Activated CD4-positive, alpha-beta T cell treated with anti-CD3 and anti-CD28 coated beads, Interleukin-10, Interleukin-2, amounts not matched to agents 100 ng/mL and 50 ng/mL, durations not matched to agents 16 hours and 8 hours (primary cell): ENCODE results near the gene TYW5.
A peak's percentile ranks its signal among the peaks of the same experiment; 100 is the strongest.

Experiments
- DNase-seq: peaks from one replicate; pipeline ENCODE4 v3.0.0-alpha.2; 2020

TYW5 gene

DNA sequence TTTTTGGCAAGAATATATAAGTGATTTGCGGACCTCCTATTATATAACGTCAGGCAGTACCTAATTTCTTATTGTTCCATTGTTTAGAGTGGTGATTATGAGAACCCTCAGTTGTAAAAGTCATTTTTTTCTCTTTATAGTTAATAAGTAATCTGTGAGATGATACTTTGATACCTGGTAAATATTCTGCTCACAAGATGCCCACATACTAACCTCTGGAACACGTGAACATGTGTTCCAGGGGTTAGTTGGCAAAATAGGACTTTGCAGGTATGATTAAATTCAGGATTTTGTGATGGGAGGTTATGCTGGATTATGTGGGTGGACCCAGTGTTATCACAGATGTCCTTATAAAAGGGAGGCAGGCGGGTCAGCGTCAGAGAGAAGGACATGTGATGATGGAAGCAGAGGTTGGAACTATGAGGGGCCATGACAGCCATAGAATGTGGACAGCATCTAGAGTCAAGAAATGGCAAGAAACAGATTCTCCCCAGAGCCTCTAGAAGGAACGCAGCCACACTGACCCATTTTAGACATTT lies 16.9 kb upstream of the TYW5 start:
- DNase-seq, result no peak

DNA sequence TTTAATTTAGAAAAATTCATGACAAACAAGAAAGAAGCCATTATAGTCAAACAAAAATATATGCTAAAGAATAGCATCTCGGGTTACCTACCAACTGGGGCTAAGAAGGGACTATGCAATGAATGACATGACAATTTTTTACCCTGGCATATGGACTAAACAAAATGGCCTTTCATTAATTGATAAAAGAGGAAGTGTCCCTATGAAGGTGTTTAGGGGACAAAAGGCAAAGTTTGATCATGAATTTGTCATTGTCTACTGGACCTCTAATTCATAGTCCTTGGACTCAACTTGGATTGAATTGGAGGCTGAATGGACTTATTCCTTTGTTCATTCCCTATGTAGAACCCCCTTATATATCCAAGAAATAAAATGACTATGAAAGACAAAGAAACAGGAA lies 12.8 kb upstream of the TYW5 start:
- no peak for DNase-seq

DNA sequence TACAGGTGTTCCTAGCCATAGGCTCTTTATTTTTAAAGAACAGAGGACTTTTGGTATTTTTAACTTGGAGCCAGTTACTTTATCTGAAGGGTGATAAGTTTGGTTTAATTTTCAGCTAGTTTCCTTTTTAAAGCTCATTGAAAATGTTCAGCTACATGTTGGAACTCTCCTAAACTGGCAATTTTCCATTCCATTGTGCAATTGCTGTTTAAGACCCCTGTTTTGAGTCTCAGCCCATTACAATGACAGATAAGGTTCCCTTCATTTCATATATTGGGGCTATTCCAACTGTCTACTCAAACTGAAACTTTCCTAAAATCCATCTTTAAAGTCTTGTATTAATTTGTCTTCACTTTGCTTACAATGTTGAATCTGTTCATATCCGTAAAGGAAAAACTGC lies 11.7 kb upstream of the TYW5 start:
- no peak for DNase-seq

DNA sequence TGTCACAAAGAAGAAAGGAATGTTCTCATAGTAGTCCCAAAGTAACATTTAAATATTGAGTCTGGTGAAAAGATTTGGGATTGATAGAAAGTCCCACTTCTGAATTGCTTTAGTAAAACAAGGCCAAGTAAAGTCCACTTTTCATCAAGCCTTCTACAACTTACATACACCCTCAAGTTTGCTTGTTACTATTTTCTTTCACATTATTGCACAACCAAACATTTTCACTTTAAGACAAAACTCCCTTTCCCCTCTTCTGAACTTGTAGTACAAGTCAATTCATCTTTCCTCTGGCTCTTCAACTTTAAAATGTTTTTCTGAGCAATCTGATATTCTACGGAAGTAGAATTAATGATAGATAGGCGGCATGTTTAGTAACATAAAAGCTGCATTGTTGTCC lies 11.1 kb upstream of the TYW5 start:
- DNase-seq, result no peak

DNA sequence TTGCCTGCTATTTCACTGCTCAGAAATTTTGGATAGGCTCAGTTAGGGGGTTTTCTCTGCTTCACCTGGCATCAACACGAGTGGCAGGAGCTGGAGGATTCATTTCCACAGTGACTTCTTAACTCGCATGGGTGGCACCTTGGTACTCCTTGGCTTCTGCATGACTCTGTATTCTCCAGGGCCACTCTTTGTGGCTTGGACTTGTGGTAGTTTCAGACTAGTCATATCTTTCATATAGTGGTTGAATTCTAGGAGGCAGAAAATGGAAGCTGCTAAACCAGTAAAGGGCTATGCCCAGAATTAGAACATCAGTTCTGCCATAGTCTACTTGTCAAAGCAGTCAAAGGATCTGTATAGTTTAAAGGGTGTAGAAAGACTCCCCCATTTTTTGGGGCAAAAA lies 6.9 kb upstream of the TYW5 start:
- DNase-seq, result peak; percentile 66

DNA sequence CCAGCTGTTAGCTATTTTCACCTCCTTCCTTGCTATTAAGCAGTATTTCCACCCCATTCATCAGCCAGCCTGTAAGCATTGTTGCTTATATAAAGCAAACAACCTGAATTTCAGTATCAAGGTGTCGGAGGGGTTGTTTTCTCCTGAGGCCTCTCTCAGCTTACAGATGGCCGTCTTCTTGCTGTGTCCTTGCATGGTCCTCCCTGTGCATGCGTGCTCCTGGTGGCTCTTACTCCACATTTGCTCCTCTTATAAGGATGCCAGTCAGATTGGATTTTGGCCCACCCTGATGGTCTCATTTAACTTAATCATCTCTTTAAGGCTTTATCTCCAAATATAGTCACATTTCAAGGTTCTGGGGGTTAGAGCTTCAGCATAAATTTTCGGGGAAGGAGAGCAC lies 2.7 kb upstream of the TYW5 start:
- no peak for DNase-seq

DNA sequence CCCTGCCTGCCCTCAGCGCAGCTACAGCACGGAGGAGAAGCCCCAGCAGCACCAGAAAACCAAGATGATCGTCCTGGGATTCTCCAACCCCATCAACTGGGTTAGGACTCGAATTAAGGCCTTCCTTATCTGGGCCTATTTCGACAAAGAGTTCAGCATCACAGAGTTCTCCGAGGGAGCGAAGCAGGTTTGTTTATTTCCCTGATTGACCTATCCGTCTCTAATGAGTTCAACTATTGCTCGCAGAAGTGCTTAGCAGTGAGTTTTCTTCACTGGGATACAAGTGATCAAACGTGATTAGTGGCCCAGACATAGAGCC lies 730 bp upstream of the TYW5 start:
- no peak for DNase-seq

DNA sequence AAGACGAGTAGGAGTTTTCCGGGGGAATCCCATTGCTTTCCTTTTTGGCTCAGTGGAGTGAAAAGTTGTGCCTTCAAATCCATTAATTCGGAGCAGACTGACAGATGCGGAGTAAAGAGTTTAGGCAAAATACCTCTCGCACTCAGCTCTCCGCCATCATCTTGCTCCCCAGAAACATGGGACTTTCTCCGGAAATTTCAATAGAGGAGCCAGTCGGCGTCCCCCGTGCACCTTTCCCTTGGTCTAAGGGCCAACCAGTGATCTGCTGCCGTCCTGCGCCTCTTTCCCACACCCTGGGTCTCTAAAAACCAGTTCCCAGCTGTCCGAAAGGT lies 318 bp downstream of the TYW5 start:
- no peak for DNase-seq

DNA sequence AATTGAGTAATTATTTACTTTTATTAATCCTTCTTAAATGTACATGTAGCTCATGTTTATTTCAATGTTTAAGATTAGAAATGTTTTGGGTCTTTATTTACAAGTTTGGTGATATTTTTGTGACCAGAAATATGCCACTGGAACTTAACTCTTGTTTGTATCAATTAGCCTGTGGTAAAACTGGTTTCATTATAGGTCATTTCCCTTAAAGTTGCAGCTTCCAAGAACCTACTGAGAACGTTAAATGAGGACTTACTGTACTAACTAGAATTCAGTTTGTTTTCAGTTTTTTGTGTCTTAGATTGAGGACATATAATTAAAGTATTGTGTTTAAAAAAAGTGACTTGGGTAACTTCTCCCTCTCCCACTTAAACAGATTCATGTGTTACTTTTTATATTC lies 4.3 kb downstream of the TYW5 start:
- peak; percentile 59 for DNase-seq

DNA sequence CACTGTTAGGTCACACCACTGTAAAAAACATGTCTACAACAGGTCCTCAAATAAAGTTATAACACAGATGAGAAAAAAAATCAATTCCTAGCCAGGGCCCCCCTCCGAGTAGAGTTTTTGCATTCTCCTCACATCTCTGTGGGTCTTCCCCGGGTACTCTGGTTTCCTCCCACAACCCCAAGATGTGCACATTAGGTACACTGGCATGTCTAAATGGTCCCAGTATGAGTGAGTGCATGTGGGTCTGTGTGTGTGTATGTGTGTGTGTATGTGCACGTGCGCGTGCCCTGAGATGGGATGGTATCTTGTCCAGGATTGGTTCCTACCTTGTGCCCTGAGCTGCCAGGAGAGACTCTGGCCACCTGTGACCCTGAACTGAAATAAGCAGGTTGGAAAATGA lies 4.9 kb downstream of the TYW5 start:
- no peak for DNase-seq

DNA sequence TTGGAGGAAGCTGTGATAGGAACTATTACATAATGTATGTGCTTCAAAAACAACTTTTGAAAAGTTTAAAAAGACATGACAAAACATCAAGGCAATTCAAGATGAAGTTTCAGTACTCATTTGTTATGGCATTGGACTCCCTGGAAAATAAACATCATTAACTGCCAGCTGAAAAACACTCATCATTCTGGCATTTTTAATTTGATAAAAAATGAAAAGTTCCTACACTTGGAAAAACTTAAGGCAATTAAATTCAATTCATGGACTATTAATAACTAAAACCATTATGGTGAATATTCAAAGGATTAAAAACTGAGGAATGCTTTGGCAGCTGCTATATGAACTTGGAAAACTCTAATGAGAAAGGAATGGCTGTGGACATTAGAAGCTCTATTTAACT lies 8.5 kb downstream of the TYW5 start:
- no peak for DNase-seq

DNA sequence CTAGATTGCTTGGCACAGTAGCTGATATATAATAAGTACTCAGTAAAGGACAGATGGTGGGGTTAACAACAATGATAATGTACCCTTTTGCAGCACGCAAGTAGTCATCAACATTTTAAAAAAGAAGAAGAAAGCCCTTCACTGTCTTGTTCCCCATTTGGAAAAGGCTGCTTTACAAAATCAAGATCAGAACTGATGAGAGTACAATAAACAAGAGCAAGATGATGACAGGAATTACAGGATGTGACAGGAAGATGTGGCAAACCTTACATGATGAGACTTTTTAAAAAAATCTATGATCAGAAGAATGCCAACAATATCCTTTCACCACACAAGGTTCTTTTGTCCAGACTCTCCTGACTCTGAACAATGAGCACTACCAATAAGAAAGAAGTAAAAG lies 9.1 kb downstream of the TYW5 start:
- no peak for DNase-seq

DNA sequence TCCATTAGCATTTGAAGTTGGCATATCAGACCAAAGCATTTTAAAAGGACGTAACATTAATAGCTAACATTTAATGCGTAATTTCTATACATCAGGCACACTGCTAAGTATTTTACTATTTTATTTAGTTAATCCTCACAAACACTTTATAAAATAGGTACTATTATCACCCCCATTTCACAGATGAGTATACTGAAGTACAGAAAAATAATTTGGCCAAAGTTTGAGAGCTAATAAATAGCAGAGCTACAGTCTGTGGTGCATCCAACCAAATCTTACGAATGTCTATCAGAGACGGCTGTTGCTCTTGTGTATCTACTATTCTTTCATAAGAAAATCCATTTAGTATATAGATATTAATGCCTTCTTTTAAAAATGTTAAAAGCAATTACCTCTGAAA lies 11.9 kb downstream of the TYW5 start:
- DNase-seq, result no peak

DNA sequence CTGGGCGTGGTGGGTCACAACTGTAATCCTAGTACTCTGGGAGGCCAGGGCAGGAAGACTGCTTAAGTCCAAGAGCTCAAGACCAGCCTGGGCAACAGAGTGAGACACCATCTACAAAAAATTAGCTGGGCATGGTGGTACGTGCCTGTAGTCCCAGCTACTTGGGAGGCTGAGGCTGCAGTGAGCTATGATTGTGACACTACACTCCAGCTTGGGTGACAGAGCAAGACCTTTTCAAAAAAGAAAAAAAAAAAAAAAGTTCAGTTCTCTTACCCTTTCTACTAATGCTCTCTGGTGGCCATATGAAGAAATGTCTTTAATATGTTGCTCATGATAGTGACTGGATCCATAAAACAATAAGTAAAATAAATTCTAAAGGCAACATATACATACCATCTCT lies 14.9 kb downstream of the TYW5 start:
- no peak for DNase-seq

DNA sequence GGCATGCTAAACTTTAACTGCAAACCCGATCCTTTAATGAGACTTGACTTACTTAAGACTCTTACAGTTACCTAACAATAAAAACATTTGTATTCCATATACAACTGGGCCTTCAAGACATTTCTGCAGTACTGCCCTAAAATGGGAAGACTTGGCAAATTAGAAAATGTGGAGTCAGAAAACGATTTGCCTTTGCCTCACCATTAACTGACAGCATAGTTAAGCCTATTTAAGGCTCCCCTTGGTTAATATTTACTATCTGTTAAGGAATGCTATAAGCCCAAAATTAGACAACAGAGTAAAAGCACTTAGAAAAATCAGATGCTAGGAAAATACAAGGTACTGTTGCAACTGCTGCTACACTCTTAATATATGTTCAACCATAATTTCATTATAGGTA lies 18.7 kb downstream of the TYW5 start:
- no peak for DNase-seq

DNA sequence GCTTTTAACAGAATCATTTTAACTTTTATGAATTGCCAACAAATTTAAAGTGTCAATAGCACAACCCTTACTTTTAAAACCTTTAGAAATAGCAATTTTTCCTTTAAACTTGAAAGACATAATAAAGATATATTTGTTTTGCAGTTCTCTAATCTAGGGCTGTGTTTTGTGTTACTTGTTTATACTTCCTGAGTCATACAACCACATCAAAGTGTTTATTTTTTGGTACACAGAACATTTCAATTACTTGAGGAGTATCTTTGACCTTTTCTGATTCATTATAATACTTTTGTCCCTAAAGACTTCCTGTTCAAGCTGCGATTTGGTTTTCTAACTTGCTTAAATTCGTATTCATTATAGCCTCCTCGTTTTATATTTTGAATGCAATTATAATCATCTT lies 21.8 kb downstream of the TYW5 start:
- peak; percentile 25 for DNase-seq

DNA sequence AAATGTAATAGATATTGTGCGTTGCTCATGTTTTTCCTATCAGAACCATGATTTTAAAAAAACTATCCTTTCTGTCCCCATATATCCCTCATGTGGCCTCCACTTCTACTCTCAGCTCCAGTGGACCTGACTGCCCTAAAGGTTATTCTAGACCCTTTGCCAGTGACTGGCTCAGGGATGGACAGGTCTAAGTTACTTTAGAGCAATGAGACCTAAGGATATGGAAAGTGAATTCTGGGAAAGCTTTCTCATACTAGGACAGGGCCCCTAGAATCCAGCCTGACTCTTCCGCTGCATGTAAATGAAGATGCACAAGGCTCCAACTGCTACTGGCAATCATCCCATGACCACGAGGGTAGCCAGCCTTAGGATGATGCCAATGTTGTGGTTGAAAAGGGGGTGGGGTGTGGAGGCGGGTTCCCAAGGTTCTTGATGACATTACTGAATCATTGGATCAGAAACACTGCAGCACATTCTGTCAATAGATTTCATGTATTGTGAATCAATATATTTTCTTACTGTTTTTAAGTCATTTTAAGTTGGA lies 22.9 kb downstream of the TYW5 start:
- no peak for DNase-seq

DNA sequence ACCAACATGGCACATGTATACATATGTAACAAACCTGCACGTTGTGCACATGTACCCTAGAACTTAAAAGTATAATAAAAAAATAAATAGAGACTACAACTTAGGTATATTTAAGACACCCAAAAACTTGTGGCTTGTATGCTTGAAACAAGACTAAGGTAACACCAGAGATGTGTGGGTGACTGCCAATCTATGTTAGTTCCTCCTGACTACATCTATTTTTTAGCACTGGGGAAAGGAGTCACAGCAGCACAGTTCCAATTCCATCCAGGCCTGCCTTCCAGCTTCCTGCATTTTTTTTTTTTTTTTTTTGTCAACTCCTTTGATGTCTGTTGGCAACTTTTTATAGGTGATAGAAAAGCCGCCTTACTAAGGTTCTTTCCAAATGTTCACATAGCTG lies 26.0 kb downstream of the TYW5 start:
- DNase-seq, result no peak

DNA sequence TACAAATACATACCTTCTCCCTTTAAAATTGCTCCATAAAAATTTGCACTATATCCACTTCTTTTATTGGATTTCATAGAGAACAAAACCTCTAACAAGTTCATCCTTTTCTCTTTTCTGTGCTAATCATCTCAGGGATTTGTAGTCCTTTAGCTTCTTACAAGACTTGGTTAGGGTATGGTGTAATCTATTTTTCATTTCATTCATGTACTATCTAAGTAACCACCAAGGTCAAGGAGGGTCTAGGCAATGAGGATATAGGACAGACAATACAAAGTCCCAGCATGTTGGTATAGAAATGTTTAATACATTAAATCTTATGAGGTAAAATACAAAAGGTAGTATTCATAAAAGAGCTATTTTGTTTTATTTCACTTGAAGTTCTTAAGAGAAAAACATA lies 26.7 kb downstream of the TYW5 start:
- no peak for DNase-seq

DNA sequence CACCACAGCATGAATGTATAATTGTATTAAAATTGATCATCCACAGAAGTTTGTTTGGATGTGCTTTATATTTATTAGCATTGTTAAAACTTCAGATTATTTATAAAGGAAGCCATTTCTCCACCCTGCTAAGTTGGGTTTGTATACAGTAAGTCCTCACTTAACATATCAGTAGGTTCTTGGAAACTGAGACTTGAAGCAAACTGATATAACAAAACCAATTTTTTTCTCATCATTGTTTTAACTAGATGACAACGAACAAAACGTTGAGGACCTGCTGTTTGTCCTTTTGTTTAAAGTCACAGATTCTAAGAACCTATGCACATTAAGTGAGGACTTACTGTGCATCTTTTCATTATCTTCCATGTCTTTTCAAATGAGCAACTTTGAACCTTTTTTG lies 27.1 kb downstream of the TYW5 start:
- no peak for DNase-seq

DNA sequence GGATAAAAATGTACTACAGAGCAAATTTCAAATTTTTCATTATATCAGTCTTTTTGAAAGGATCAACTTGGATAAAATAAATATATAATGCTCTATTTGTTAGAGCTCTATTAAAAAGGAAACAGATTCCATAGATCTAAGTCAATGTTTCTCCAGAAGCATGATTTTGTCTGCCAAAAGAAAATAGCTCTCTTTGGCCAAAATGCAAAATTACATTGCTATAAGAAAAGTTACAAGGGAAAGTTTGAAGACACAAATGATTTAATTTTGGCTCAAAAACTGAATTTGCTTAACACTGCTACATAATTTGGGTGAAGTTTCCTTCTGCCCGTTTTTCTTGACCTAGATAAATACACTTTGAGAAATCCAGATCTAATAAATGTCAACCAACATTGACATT lies 28.5 kb downstream of the TYW5 start:
- DNase-seq, result no peak

DNA sequence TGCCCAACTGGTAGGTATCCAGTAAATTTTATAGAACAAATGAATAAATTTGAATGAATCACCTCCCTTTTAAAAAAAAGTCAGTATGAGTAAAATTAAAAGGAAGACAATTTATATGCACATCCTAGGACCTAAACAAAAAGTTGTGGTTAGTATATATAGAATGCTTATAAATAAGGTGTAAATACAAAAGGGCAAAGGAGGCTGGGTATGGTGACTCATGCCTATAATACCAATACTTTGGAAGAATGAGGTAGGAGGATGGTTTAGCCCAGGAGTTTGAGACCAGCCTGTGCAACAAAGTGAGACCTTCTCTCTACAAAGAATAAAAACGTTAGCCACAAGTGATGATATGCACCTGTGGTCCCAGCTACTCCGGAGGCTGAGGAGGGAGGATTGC lies 31.4 kb downstream of the TYW5 start:
- no peak for DNase-seq

DNA sequence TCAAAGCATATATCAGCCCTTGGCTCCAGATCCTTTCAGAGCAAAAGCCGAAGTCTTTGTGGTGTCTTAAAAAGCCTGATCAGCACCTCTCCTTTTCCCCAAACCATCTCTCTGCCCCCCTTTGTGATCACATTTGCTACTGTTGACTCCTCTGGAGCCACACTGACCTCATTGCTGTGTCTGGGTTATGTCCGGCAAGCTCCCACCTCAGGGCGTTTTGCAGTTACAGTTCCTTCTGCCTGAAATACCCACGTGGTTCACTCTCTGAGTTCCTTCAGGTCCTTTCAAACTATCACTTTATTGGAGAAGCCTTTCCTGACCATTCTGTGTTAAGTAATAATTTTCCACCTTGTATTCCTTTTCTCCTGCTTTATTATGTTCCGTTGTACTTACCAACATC lies 32.4 kb downstream of the TYW5 start:
- no peak for DNase-seq

DNA sequence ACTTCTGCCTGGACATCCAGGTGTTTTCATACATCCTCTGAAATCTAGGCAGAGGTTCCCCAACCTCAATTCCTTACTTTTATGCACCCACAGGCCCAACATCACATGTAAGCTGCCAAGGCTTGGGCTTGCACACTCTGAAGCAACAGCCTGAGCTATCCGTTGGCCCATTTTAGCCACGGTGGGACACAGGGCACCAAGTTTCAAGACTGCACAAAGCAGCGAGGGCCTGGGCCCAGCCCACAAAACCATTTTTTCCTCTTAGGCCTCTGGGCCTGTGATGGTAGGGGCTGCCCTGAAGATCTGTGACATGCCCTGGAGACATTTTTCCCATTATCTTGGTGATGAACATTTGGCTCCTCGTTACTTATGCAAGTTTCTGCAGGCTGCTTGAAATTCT lies 38.3 kb downstream of the TYW5 start:
- no peak for DNase-seq

DNA sequence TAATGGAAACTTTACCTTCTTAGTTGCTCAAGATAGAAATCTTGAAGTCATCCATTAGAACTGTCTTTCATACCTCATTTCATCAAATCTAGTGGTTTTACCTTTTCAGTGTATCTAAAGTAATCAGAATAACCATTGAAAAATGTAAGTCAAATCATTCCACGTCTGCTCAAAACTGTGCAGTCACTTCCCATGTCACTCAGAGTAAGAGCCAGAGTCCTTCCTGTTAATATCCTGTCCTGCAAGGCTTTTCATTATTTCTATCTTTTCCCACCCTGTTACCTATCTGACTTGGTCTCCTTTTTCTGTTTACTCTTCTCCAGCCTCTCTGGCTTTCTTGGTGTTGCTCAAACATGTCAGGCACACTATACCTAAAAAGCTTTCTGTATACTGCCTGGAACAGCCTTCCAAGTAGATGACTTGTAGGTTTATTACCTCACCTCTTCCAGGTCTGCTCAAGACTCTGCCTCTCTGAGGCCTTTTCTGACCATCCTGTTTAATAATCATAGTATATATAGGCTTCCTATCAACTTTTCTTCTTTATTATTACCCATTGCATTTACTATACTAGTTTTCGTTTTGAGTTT lies 40.8 kb downstream of the TYW5 start:
- no peak for DNase-seq
